Vagina (tissue), 2 donors: ENCODE results near the gene LZTFL1.

Experiments used
- POLR2A ChIP-seq, 2 donors: fragments of 450-650 bp; IDR thresholded peaks; one replicate each; pipeline ENCODE4 v1.6.1; 2017; ENCODE audit warnings: antibody characterized with exemption in 2 of 2, mild to moderate bottlenecking in 2 of 2, moderate library complexity in 2 of 2
- POLR2AphosphoS5 ChIP-seq, 2 donors: sonication (generic); formaldehyde crosslinking; IDR thresholded peaks; one replicate each; pipeline ENCODE4 v1.9.0; 2017; ENCODE audit warnings: antibody characterized with exemption in 2 of 2, mild to moderate bottlenecking in 2 of 2, low read depth in 1 of 2; ENCODE audit not compliant: insufficient read depth in 1 of 2

DNA sequence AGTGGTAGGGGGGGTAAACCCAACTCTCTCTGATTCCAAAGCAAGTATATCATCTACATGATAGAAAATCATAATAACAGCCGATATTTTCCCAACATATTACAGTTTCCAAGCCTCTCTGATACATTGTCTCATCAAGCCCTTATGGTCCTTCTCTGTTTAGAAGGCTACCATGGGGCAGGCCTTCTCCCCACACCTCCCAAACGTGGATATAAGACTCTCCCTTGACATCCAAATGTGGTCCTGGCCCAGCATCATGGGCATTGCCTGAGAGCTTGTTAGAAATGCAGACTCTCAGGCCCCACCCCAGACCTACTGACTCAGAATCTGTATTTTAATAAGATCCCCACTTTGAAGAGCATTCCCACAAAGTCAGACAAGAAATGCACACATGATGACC, 26.7 kb upstream of the LZTFL1 start:
- TF ChIP-seq POLR2AphosphoS5 (IDR thresholded peaks at IDR 0.05; ENCODE audit: insufficient read depth in 1 of 2, low read depth in 1 of 2), result no peak
- TF ChIP-seq POLR2A (IDR thresholded peaks at IDR 0.05), result no peak
